ENCODE results near the gene TAGLN. TPM values are rescaled to one million over a fixed set of nuclear protein-coding genes. Genes with fewer than 3 reads are reported as not detected.

The TAGLN gene
- total RNA-seq, 4 donors from 2014 or later, result 899 to 4,235 (median 1,393) TPM

DNA sequence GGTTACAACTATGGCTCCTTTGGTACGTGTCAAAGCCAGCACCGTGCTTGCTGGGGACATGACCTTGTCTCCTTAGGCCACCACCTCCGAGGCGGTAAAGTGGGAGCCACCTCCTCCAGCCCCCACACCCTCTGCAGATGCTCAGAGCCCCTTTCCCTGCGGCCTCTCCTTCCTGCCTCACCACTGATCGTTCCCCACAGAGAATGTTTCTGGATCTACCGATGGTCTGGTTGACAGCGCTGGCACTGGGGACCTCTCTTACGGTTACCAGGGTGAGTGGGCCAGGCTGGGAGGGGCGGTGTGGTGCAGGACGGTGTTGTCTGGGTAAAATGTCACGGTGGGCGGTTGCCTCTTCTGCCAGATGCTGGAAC lies 11.8 kb upstream of the TAGLN start:
- 92% methylated on average over 13 of the region's 13 CpGs; no CpG with 5 or more reads in 1 of the 2 donors for WGBS, 2 donors (ENCODE audit: low coverage in 1 of 2)
- no peaks in the 10 kb centered on the region for H3K27me3 ChIP-seq
- peak overlapping the region in 2 of 4 donors; percentile 8 to 48 for H3K27ac ChIP-seq
- H3K4me3 ChIP-seq, result no peak overlapping the region
- DNase-seq, result no peak
- TF ChIP-seq POLR2A (IDR thresholded peaks at IDR 0.05) (no peak), POLR2AphosphoS5 (IDR thresholded peaks at IDR 0.05) (no peak), EP300 (IDR thresholded peaks at IDR 0.05; ENCODE audit: low read depth) (no peak)
- TF ChIP-seq, protein P1, sequence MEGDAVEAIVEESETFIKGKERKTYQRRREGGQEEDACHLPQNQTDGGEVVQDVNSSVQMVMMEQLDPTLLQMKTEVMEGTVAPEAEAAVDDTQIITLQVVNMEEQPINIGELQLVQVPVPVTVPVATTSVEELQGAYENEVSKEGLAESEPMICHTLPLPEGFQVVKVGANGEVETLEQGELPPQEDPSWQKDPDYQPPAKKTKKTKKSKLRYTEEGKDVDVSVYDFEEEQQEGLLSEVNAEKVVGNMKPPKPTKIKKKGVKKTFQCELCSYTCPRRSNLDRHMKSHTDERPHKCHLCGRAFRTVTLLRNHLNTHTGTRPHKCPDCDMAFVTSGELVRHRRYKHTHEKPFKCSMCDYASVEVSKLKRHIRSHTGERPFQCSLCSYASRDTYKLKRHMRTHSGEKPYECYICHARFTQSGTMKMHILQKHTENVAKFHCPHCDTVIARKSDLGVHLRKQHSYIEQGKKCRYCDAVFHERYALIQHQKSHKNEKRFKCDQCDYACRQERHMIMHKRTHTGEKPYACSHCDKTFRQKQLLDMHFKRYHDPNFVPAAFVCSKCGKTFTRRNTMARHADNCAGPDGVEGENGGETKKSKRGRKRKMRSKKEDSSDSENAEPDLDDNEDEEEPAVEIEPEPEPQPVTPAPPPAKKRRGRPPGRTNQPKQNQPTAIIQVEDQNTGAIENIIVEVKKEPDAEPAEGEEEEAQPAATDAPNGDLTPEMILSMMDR (IDR thresholded peaks at IDR 0.05), result no peak
- peaks cover 0 to 23% (median 9%) of the 10 kb centered on the region in 4 donors for H3K36me3 ChIP-seq
- peaks cover 0 to 23% (median 0%) of the 10 kb centered on the region in 4 donors for H3K4me1 ChIP-seq
- H3K9me3 ChIP-seq, result no peaks in the 10 kb centered on the region
- in situ Hi-C loops (cut with MboI; ENCODE audit: low pct_ligation_motif_present in 1 of 4, low pct_unique_long_range_greater_than_20kb in 1 of 4, low sequenced_read_pairs in 3 of 4) (no loop called here), intact Hi-C loops (cut with DNase I; ENCODE audit: low total_unique reads) (no loop called here)

DNA sequence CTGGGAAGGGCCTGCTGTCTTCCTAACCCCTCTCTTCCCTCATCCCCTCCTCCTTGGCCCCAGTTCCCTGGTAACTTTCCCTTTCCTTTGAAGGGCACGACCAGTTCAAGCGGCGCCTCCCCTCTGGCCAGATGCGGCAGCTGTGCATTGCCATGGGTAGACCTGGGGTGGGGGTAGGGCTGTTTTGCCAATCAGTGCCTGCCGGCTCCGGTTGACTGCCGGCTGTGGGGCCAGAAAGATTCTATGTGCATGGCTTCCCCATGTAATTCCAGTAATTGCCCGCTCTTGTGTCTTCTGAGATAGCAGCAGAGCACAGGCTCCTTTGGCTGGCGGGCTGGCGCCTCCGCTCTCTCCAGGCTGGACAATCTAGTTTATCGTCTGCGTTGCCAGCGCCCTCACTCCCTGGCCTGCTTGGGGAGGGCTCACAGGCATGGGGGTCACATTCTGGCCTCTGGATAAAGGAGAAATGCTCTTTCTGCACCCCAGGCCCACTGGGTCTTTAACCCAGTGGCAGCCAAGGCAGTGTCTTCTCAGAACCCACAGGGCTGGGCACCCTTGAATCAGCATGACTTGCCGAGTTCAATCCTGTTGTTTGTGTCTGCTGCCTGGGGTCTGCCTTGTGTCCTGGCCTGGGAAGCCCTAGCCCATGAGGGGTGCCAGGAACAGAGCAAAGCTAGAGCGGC lies 11.2 kb upstream of the TAGLN start:
- TF ChIP-seq EP300 (IDR thresholded peaks at IDR 0.05; ENCODE audit: low read depth) (no peak), POLR2A (IDR thresholded peaks at IDR 0.05) (no peak), POLR2AphosphoS5 (IDR thresholded peaks at IDR 0.05) (no peak)
- TF ChIP-seq, protein P1 (IDR thresholded peaks at IDR 0.05), result no peak
- peak overlapping the region in 1 of 4 donors; percentile 48 for H3K27ac ChIP-seq
- no peak for DNase-seq
- no peaks in the 10 kb centered on the region for H3K27me3 ChIP-seq
- in situ Hi-C loops (cut with MboI; ENCODE audit: low pct_ligation_motif_present in 1 of 4, low pct_unique_long_range_greater_than_20kb in 1 of 4, low sequenced_read_pairs in 3 of 4), result no loop called here
- H3K4me3 ChIP-seq, result no peak overlapping the region
- no peaks in the 10 kb centered on the region for H3K9me3 ChIP-seq
- intact Hi-C loops (cut with DNase I; ENCODE audit: low total_unique reads), result no loop called here
- WGBS, 2 donors (ENCODE audit: low coverage in 1 of 2), result 89 to 91% methylated on average over 11 to 16 of the region's 16 CpGs
- peaks cover 0 to 21% (median 9%) of the 10 kb centered on the region in 4 donors for H3K36me3 ChIP-seq
- peaks cover 0 to 23% (median 0%) of the 10 kb centered on the region in 4 donors for H3K4me1 ChIP-seq

DNA sequence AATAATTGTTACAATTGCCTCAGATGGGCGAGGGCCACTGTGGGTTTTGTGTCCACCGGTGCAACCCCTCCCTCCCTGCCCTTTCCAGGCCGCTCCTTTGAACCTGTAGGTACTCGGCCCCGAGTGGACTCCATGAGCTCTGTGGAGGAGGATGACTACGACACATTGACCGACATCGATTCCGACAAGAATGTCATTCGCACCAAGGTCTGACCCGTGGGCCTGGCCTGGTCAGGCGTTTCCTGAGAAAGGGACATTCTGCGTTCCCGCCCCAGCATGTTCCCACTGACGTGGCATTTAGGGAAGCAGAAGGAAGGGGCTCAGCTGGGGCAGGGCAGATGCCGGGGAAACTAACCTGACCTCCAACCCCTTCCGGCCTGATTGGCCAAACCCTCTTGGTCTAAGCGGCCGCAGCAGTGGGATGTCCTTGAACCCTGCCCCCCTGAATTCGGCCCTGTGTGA lies 10.5 kb upstream of the TAGLN start:
- DNase-seq, result no peak
- peaks cover 0 to 21% (median 11%) of the 10 kb centered on the region in 4 donors for H3K36me3 ChIP-seq
- H3K27me3 ChIP-seq, result no peaks in the 10 kb centered on the region
- TF ChIP-seq EP300 (IDR thresholded peaks at IDR 0.05; ENCODE audit: low read depth) (no peak), POLR2AphosphoS5 (IDR thresholded peaks at IDR 0.05) (no peak), POLR2A (IDR thresholded peaks at IDR 0.05) (no peak)
- TF ChIP-seq, protein P1 (IDR thresholded peaks at IDR 0.05), result no peak
- in situ Hi-C loops (cut with MboI; ENCODE audit: low pct_ligation_motif_present in 1 of 4, low pct_unique_long_range_greater_than_20kb in 1 of 4, low sequenced_read_pairs in 3 of 4) (no loop called here), intact Hi-C loops (cut with DNase I; ENCODE audit: low total_unique reads) (no loop called here)
- no peaks in the 10 kb centered on the region for H3K9me3 ChIP-seq
- peaks cover 0 to 23% (median 0%) of the 10 kb centered on the region in 4 donors for H3K4me1 ChIP-seq
- WGBS, 2 donors (ENCODE audit: low coverage in 1 of 2), result 88% methylated on average over 19 of the region's 20 CpGs; no CpG with 5 or more reads in 1 of the 2 donors
- H3K4me3 ChIP-seq, result no peak overlapping the region
- peak overlapping the region in 2 of 4 donors; percentile 30 to 46 for H3K27ac ChIP-seq

DNA sequence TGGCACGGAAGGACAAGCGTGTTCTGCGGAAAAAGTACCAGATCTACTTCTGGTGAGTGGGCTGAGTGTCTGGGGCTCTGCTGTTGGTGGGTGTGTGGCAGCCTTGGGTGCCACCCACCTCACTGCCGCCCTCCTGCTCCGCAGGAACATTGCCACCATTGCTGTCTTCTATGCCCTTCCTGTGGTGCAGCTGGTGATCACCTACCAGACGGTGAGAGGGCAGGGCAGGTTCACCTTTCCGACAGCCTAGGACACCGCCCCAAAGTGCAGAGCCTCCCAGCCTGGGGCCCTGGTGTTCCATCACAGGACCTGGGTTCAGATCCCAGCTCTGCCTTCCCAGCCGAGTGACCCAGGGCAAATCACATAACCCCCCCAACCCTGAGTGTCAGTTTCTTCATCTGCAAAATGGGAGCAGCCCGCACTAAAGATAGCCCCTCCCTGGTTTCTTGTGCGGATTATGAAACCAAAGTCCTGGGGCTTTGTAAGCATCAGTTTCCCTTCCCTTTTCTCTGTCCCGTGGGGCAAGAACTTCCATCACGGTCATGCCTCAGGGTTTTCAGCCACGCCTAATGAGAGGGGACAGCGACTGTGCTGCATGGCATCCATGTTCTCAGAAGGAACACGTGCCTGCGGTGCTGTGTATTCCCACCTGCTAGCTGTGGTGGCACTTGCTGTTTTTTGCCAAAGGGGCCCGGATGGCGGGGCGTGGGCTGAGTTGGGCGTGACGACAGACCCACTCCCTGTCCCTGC lies 9.8 kb upstream of the TAGLN start:
- peak; percentile 42 for DNase-seq
- in situ Hi-C loops (cut with MboI; ENCODE audit: low pct_ligation_motif_present in 1 of 4, low pct_unique_long_range_greater_than_20kb in 1 of 4, low sequenced_read_pairs in 3 of 4), result no loop called here

More for the DNA sequence above, 9.8 kb upstream of the TAGLN start:
- no peak overlapping the region for H3K4me3 ChIP-seq
- H3K9me3 ChIP-seq, result no peaks in the 10 kb centered on the region
- intact Hi-C loops (cut with DNase I; ENCODE audit: low total_unique reads), result no loop called here
- H3K27me3 ChIP-seq, result no peaks in the 10 kb centered on the region
- WGBS, 2 donors (ENCODE audit: low coverage in 1 of 2), result 70% methylated on average over 20 of the region's 22 CpGs; no CpG with 5 or more reads in 1 of the 2 donors
- peaks cover 0 to 27% (median 0%) of the 10 kb centered on the region in 4 donors for H3K4me1 ChIP-seq
- peaks cover 0 to 28% (median 11%) of the 10 kb centered on the region in 4 donors for H3K36me3 ChIP-seq
- TF ChIP-seq EP300 (IDR thresholded peaks at IDR 0.05; ENCODE audit: low read depth), result no peak
- TF ChIP-seq POLR2A (IDR thresholded peaks at IDR 0.05), result no peak
- H3K27ac ChIP-seq, result peak overlapping the region in 3 of 4 donors; percentile 7 to 46 (median 30)
